ENCODE measurements around the gene GPR78. TPM values are rescaled to one million over a fixed set of nuclear protein-coding genes. Genes with fewer than 3 reads are reported as not detected.

GPR78 gene
- total and polyA plus RNA-seq, 2 of the 8 experiments (the other 6 are each of a cell fraction or from before 2014, with no cell fraction given), result 1.0 to 3.0 TPM

GRCh38 chr4:8593264-8594096 is 13.3 kb downstream of the GPR78 start:
- peaks cover 14% of the 10 kb centered on the region; the same call in 1 of the 2 replicates for H3K23me2 ChIP-seq (ENCODE audit: low read depth, low read length)
- whole genome bisulfite sequencing, 2 experiments (ENCODE audit: extremely low coverage in 1 of 2, insufficient coverage in 1 of 2, insufficient read length in 1 of 2, insufficient replicate concordance in 2 of 2, low coverage in 1 of 2, low lambda C conversion rate in 2 of 2, missing lambda C conversion rate in 1 of 2), result 46% methylated on average over 16 of the region's 24 CpGs; no CpG with 5 or more reads in 1 of the 2 experiments
- no peaks in the 10 kb centered on the region; a peak in 1 of 8 replicates for H3K36me3 ChIP-seq (ENCODE audit: control insufficient read depth in 2 of 4, insufficient read depth in 4 of 4, low read length in 3 of 4)
- H3K27me3 ChIP-seq (replicated peaks in 1 of 4; ENCODE audit: control insufficient read depth in 3 of 4, extremely low read depth in 1 of 4, insufficient read depth in 3 of 4, low read length in 3 of 4), result 0 out of 7 replicates have a peak, but pooled peaks cover 0 to 3% (median under 1%) of the 10 kb centered on the region in 4 experiments
- DNase-seq (ENCODE audit: low read depth in 1 of 2, low spot score in 2 of 2), result peak in 1 of 2 experiments; percentile 72
- peak overlapping the region; percentile 65; the same call in 1 of the 2 replicates for H2AK5ac ChIP-seq (ENCODE audit: low read depth, low read length)
- peak overlapping the region; percentile 33 for H3K56ac ChIP-seq (replicated peaks; ENCODE audit: insufficient read length, low read depth, low read length)
- no peak overlapping the region for H3K14ac ChIP-seq (ENCODE audit: insufficient read length)
- H2BK20ac ChIP-seq (ENCODE audit: low read length), result no peak overlapping the region
- FAIRE-seq, result no peak
- H2BK12ac ChIP-seq (ENCODE audit: low read depth, low read length), result peak overlapping the region; percentile 94; the same call in 1 of the 2 replicates
- H4K20me1 ChIP-seq (replicated peaks in 1 of 2; ENCODE audit: control insufficient read depth in 1 of 2, insufficient read depth in 2 of 2, low read length in 2 of 2), result peaks cover 3 to 22% of the 10 kb centered on the region in 2 experiments
- peak overlapping the region in 3 of 4 experiments; percentile 4 to 20 (median 16); a peak in 2 of 7 replicates for H3K9ac ChIP-seq (replicated peaks in 1 of 4; ENCODE audit: extremely low read depth in 1 of 4, low read depth in 3 of 4, low read length in 3 of 4)
- peak overlapping the region; percentile 87 for H4K8ac ChIP-seq (ENCODE audit: extremely low read depth, insufficient read depth, low read length)
- no peak overlapping the region for H2AFZ ChIP-seq (ENCODE audit: low read length)
- peak overlapping the region; percentile 95 for H4K91ac ChIP-seq (replicated peaks; ENCODE audit: insufficient read length, low read length)
- ChIA-PET POLR2A (ENCODE audit: partially characterized antibody) (interaction anchor here (1.2 to 2.9 kb wide), 6 partner anchors 9 to 125 kb away, joined by 3 to 12 read pairs (median 6); no protein-coding TSS in a partner anchor), CTCF (ENCODE audit: partially characterized antibody) (interaction anchor here (0.6 to 5.8 kb wide), 12 partner anchors 11 to 1009 kb away, joined by 3 to 49 read pairs (median 8); no protein-coding TSS in a partner anchor)
- H3K4me1 ChIP-seq (replicated peaks in 1 of 4; ENCODE audit: control insufficient read depth in 3 of 4, insufficient read depth in 4 of 4, low read length in 3 of 4), result peaks cover 0 to 24% (median 20%) of the 10 kb centered on the region in 4 experiments; a peak in 6 of 7 replicates
- H3K27ac ChIP-seq (ENCODE audit: low read depth, low read length), result no peak overlapping the region
- H3K23ac ChIP-seq (ENCODE audit: insufficient read length), result peak overlapping the region; percentile 28
- peak overlapping the region; percentile 95 for H3K18ac ChIP-seq (ENCODE audit: extremely low read depth, low read length)
- H3K4me3 ChIP-seq (ENCODE audit: extremely low read depth in 1 of 4, insufficient read depth in 2 of 4, low read depth in 3 of 4, low read length in 4 of 4), result peak overlapping the region; percentile 47 to 78 (median 59)
- peak overlapping the region; percentile 41 for H3K4ac ChIP-seq (replicated peaks; ENCODE audit: insufficient read length, low read depth, low read length)
- H3K79me2 ChIP-seq (ENCODE audit: control insufficient read depth in 1 of 2, insufficient read depth in 2 of 2, low read length in 2 of 2), result peaks cover 0 to 20% of the 10 kb centered on the region in 2 experiments; a peak in 1 of 4 replicates
- no peaks in the 10 kb centered on the region for H3K9me3 ChIP-seq (ENCODE audit: insufficient read depth in 2 of 2, low read depth in 1 of 2, low read length in 1 of 2)
- no peak overlapping the region for H2BK120ac ChIP-seq (replicated peaks; ENCODE audit: low read depth, low read length)
- H4K5ac ChIP-seq (ENCODE audit: insufficient read length, low read depth, low read length), result peak overlapping the region; percentile 7
- H3K79me1 ChIP-seq (ENCODE audit: low read depth, low read length), result peaks cover 11% of the 10 kb centered on the region
- H3K4me2 ChIP-seq (ENCODE audit: insufficient read depth in 1 of 2, low read depth in 2 of 2, low read length in 2 of 2), result peak overlapping the region; percentile 81 to 98
- H2BK5ac ChIP-seq (ENCODE audit: low read depth, low read length), result peak overlapping the region; percentile 20; the same call in 1 of the 2 replicates
- H2BK15ac ChIP-seq (ENCODE audit: low read length), result peak overlapping the region; percentile 65; the same call in 1 of the 2 replicates
- TF ChIP-seq KDM4A (IDR thresholded peaks at IDR 0.05; ENCODE audit: low read depth, low read length, severe bottlenecking), result peak; percentile 25
- TF ChIP-seq CHD2 (IDR thresholded peaks at IDR 0.05; ENCODE audit: low read length), result no peak
- TF ChIP-seq JUN (IDR thresholded peaks at IDR 0.05; ENCODE audit: low read depth, low read length), result no peak
- TF ChIP-seq SRF (IDR thresholded peaks at IDR 0.05; ENCODE audit: low read depth, low read length), result no peak
- no peak for TF ChIP-seq FOSL1 (IDR thresholded peaks at IDR 0.05; ENCODE audit: insufficient read depth, low read depth, low read length)
- peak; percentile 4; the same call in 1 of the 2 replicates for TF ChIP-seq MAFK (IDR thresholded peaks at IDR 0.05; ENCODE audit: low read depth, low read length)
- TF ChIP-seq MAX (IDR thresholded peaks at IDR 0.05), result no peak
- 0 out of 2 replicates have a peak, but pooled peaks have one; percentile 9 for TF ChIP-seq SP4 (IDR thresholded peaks at IDR 0.05; ENCODE audit: low read length)
- TF ChIP-seq RAD21 (IDR thresholded peaks at IDR 0.05 in 1 of 2, conservative IDR thresholded peaks at IDR 0.05 in 1 of 2; ENCODE audit: low read depth in 2 of 2, low read length in 2 of 2), result no peak

Data from H1 (cell line).